Testis (tissue), 2 donors: Measurements from ENCODE around the gene FBN2.

Source experiments
- CTCF ChIP-seq, 3 experiments: fragments of 450-650 bp in 2 of 3; fragments of 200-600 bp in 1 of 3; sonication (generic) in 1 of 3; IDR thresholded peaks; one replicate each; pipeline ENCODE4 v1.5.1; 2016 to 2019; ENCODE audit warnings: antibody characterized with exemption in 3 of 3, mild to moderate bottlenecking in 2 of 3, moderate library complexity in 1 of 3
- POLR2A ChIP-seq: fragments of 450-650 bp; IDR thresholded peaks from one replicate; pipeline ENCODE4 v1.6.1; 2017; ENCODE audit warnings: antibody characterized with exemption, mild to moderate bottlenecking, moderate library complexity

- no peak for TF ChIP-seq CTCF (IDR thresholded peaks at IDR 0.05)
- no peak for TF ChIP-seq POLR2A
These were observed 11.0 kb downstream of the FBN2 start for GRCh38 chr5:128527077-128527476.
